Measurements from ENCODE around the gene TFCP2L1. TPM values are rescaled to one million over a fixed set of nuclear protein-coding genes. Genes with fewer than 3 reads are reported as not detected.
"Not testable (repeated sequence)": the region's sequence is repeated elsewhere in the genome, so short reads cannot be mapped to it uniquely, and the experiment has no call there.

TFCP2L1 gene
- total and polyA plus RNA-seq, 9 donors = 0.05 to 13.8 (median 0.86) TPM; not detected in 1

GRCh38 chr2:121321476-121321875 lies 36.5 kb upstream of the TFCP2L1 start:
- Histone ChIP-seq H3K36me3 (no peaks in the 10 kb centered on the region), H3K4me1 (ENCODE audit: insufficient read depth) (no peaks in the 10 kb centered on the region), H3K4me3 (no peak overlapping the region), H3K9me3 (no peaks in the 10 kb centered on the region), H3K27ac (no peak overlapping the region), H3K27me3 (no peaks in the 10 kb centered on the region)
- WGBS, 3 donors = 75 to 86% (median 80%) methylated on average over 8 of the region's 8 CpGs
- intact Hi-C loops (cut with DNase I) = no loop called here
- no peak for TF ChIP-seq CTCF (IDR thresholded peaks at IDR 0.05)
- TF ChIP-seq EP300 (IDR thresholded peaks at IDR 0.05) = no peak
- TF ChIP-seq POLR2A (IDR thresholded peaks at IDR 0.05) = no peak
- DNase-seq = no peak

GRCh38 chr2:121319941-121320340 lies 34.9 kb upstream of the TFCP2L1 start:
- Histone ChIP-seq H3K27ac (no peak overlapping the region), H3K27me3 (no peaks in the 10 kb centered on the region), H3K36me3 (no peaks in the 10 kb centered on the region), H3K4me3 (no peak overlapping the region), H3K4me1 (ENCODE audit: insufficient read depth) (no peaks in the 10 kb centered on the region), H3K9me3 (no peaks in the 10 kb centered on the region)
- no peak for TF ChIP-seq POLR2A (IDR thresholded peaks at IDR 0.05)
- TF ChIP-seq EP300 (IDR thresholded peaks at IDR 0.05) = no peak
- TF ChIP-seq CTCF (IDR thresholded peaks at IDR 0.05) = no peak
- 67 to 75% (median 68%) methylated on average over 3 of the region's 3 CpGs for WGBS, 3 donors
- intact Hi-C loops (cut with DNase I) = no loop called here
- no peak for DNase-seq

GRCh38 chr2:121316986-121317385 lies 32.0 kb upstream of the TFCP2L1 start:
- DNase-seq = no peak
- Histone ChIP-seq H3K4me3 (no peak overlapping the region), H3K27me3 (no peaks in the 10 kb centered on the region), H3K27ac (no peak overlapping the region), H3K9me3 (no peaks in the 10 kb centered on the region), H3K4me1 (ENCODE audit: insufficient read depth) (no peaks in the 10 kb centered on the region), H3K36me3 (no peaks in the 10 kb centered on the region)
- intact Hi-C loops (cut with DNase I) = no loop called here
- WGBS, 3 donors = 71 to 85% (median 78%) methylated on average over 7 of the region's 7 CpGs
- no peak for TF ChIP-seq POLR2A (IDR thresholded peaks at IDR 0.05)
- TF ChIP-seq EP300 (IDR thresholded peaks at IDR 0.05) = no peak
- TF ChIP-seq CTCF (IDR thresholded peaks at IDR 0.05) = no peak

GRCh38 chr2:121313701-121314100 lies 28.7 kb upstream of the TFCP2L1 start:
- H3K4me3 ChIP-seq; DNase-seq; intact Hi-C loops (cut with DNase I); H3K4me1 ChIP-seq (ENCODE audit: insufficient read depth); H3K36me3 ChIP-seq; H3K27me3 ChIP-seq; H3K9me3 ChIP-seq; H3K27ac ChIP-seq: not testable (repeated sequence)
- WGBS, 3 donors = 80 to 86% (median 85%) methylated on average over 15 of the region's 15 CpGs

GRCh38 chr2:121309801-121310200 lies 24.8 kb upstream of the TFCP2L1 start:
- no peak overlapping the region for H3K27ac ChIP-seq
- no peaks in the 10 kb centered on the region for H3K27me3 ChIP-seq
- TF ChIP-seq CTCF (IDR thresholded peaks at IDR 0.05) (no peak), POLR2A (IDR thresholded peaks at IDR 0.05) (no peak), EP300 (IDR thresholded peaks at IDR 0.05) (no peak)
- intact Hi-C loops (cut with DNase I) = no loop called here
- 19 to 30% (median 25%) methylated on average over 3 of the region's 3 CpGs for WGBS, 3 donors
- no peak for DNase-seq
- no peak overlapping the region for H3K4me3 ChIP-seq
- no peaks in the 10 kb centered on the region for H3K36me3 ChIP-seq
- no peaks in the 10 kb centered on the region for H3K9me3 ChIP-seq
- no peaks in the 10 kb centered on the region for H3K4me1 ChIP-seq (ENCODE audit: insufficient read depth)
